GM19455 (cell line): ENCODE data around the gene METTL15.
"Not testable (repeated sequence)": the region's sequence is repeated elsewhere in the genome, so short reads cannot be mapped to it uniquely, and the experiment has no call there.

ENCODE experiments used
- ATAC-seq: cut with Tn5 transposase; IDR thresholded peaks from one replicate; pipeline ENCODE4 v1.9.1; 2021; ENCODE audit not compliant: unreplicated experiment

The METTL15 gene

DNA sequence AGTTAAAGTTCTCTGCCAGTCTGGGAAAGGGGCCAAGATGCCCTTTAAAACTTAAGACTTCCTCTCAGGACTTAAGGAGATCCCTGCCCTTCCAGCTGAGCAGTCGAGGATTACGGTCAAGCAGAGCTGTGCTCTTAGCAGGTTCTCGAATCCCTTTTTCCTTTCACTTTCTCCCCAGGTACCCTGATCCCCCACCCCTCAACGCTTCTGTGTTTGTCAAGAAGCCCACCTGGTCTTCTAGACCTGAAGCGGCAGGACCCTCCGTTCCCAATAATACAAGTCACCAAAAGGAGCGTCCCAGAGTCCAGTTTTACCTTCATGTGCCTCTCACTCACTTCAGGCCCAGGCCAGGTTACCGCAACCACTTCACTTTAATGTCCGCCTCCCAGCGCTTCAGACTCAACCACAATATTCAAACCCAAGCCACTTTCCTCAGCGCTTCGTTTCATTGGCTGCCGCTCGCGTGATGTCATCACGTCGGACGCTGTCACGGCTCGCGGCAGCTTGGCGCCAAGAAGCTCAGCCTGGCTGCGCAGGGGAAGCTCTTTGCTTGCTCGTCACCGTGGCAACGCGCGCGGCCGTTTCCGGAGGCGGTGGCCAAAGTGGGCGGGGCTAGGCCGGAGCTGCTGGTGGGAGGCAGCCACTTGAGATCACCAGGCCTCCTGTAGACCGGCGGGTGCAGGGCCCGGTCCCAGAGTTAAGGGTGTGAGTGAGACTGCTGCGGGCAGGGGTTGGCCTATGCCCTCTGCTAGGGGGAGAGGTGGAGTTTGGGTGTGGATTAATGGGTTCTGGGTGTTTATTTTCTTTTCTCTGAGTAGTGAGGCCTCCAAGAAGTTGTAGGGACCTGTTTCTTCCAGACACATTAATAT lies at the start of gene METTL15, which contains the start of gene KIF18A:
METTL15 (plus strand) TSS at position 639 of the 869 bp plus-strand sequence. CDS start 4,947 bp downstream, outside the sequence.
KIF18A (minus strand) TSS at position 407 of the 869 bp plus-strand sequence. CDS start 10,209 bp downstream, outside the sequence.
- peak; percentile 92 for ATAC-seq

DNA sequence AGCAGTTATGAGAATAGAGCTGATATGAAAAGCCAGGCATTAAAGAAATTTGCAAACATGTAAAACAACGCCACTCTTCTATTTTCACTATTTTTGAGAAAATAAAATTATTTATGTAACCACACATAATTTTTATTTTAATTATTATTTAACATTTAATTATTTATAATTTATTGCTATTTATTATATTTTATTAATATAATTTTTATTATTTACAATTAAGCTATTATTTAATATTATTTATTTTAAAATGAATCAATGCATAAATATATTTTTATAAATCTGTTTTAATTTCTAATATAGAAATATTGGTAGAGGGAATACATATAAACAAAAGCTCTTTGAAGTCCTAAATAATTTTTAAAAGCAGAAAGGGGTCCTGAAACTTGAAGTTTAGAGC lies 36.9 kb upstream of the METTL15 start:
- no peak for ATAC-seq

- ATAC-seq = no peak
Observed at GRCh38 chr11:28072321-28072720, 35.9 kb upstream of the METTL15 start.

- ATAC-seq = no peak
Observed at GRCh38 chr11:28077521-28077920, 30.7 kb upstream of the METTL15 start.

GRCh38 chr11:28083118-28083517 lies 25.1 kb upstream of the METTL15 start:
- no peak for ATAC-seq

DNA sequence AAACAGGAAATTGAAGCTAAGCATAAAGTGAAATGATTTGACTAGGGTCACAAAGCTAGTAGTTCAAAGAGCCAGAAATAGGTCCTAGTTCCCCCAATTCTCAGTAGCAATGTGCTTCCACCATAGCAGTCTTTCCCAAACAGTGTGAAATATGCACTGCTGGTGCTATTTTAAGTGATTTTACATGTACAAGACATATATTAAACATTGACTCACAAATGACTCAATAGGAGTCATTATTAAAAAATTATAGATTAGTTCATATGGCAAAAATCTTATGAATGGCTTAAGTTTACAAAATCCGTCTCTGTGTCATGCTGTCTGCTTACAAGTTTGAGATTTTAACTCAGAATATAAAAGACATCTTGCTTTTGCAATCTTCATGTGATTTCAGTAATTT lies 21.6 kb upstream of the METTL15 start:
- no peak for ATAC-seq

- ATAC-seq = not testable (repeated sequence)
Observed at GRCh38 chr11:28087192-28087591, 21.0 kb upstream of the METTL15 start.

GRCh38 chr11:28087693-28088092 lies 20.5 kb upstream of the METTL15 start:
- ATAC-seq = not testable (repeated sequence)

- ATAC-seq = no peak
Observed at GRCh38 chr11:28089378-28089777, 18.8 kb upstream of the METTL15 start.

GRCh38 chr11:28090052-28090749 lies 18.0 kb upstream of the METTL15 start:
- ATAC-seq = no peak

- no peak for ATAC-seq
Observed at GRCh38 chr11:28092786-28093185, 15.4 kb upstream of the METTL15 start.

DNA sequence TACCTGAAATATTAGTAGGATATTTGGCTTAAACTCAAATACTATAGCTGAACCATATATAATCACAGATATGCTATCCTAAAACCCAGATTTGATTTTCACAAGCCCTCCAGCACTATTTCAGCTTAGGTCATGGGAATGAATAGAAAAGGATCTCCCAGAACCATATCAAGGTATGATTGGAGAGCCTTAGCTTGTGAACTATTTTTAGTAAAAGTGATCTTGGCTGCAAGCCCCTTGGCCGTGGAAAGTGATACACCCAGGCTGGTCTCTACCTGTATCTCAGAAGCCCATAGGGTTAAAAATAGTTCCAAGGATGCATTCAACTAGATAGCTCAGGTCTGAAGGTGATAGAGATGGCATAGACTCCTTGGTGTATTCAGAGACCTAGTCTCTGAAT lies 9.9 kb upstream of the METTL15 start:
- ATAC-seq = no peak

- ATAC-seq = no peak
Observed at GRCh38 chr11:28099715-28100114, 8.5 kb upstream of the METTL15 start.

DNA sequence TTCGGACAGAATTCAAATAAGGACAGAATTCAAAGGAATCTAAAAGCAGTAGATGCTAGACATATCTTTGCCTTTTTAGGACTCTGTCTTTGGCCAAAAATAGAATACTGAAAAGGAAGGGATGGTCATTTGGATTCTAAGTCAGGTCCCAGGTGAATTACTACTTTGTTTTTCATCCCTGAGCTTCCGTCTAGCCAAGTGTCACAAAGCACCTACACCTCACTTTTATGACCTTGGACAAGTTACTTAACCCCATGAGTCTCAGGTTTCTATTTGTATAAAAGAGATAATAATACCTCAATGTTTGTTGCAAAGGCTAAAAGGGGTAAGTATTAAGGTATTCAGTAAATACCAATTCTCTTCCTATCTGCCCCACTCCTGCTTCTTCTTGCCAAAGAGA lies 7.5 kb upstream of the METTL15 start:
- no peak for ATAC-seq

DNA sequence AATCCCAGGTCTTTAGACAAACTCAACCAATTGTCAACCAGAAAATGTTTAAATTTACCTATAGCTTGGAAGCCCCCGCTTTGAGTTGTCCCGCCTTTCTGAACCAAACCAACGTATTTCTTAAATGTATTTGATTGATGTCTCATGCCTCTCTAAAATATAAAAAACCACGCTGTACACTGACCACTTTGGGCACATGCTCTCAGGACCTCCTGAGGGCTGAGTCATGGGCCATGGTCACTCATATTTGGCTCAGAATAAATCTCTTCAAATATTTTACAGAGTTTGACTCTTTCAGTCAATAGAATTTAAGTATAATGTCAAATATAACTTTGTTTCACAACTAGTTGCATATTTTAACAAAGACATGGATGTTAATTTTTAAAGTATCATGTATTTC lies 5.9 kb upstream of the METTL15 start:
- ATAC-seq = not testable (repeated sequence)

GRCh38 chr11:28104425-28104824 lies 3.8 kb upstream of the METTL15 start:
- no peak for ATAC-seq

- no peak for ATAC-seq
Observed at GRCh38 chr11:28104984-28105383, 3.2 kb upstream of the METTL15 start.

DNA sequence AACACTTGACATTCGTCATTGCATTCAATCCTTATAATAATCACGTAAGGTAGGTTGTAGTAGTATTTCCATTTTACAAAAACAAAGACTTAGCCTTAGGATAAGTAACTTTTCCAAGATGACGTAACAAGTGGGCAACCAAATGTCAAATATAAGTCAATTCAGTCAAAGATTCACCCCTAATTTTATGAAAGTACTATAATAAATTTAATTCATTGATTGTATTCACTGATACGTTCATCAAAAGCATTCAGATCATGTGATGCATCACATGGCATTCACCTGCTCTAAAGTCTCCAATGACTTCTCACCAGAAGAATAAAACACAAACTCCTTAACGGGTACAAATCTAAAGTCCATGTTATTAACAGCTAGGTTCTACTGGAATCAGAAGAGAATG lies 2.3 kb upstream of the METTL15 start:
- no peak for ATAC-seq

DNA sequence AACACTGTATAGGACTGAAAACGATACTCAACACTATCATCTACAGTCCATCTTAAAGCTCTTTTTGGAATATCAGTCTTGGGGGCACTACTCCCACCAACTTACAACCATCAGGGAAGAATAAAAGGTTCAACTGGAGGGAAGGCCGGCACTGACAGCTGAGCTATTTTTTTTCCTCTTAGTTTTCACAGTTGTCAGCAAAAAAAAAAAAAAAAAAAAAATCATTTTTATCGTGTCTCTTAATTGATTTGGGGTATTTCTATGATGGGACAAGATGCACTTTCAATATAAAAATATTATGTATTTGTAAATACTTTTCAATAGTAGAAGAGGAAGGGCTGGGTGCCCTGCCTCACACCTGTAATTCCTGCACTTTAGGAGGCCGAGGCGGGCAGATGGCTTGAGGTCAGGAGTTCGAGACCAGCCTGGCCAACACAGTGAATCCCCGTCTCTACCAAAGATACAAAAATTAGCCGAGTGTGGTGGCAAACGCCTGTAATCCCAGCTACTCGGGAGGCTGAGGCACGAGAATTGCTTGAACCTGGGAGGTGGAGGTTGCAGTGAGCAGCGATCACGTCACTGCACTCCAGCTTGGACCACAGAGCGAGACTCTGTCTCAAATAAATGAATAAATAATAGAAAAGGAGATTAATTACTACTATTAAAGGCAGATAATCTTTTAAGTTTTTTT lies 1.7 kb upstream of the METTL15 start:
- no peak for ATAC-seq

DNA sequence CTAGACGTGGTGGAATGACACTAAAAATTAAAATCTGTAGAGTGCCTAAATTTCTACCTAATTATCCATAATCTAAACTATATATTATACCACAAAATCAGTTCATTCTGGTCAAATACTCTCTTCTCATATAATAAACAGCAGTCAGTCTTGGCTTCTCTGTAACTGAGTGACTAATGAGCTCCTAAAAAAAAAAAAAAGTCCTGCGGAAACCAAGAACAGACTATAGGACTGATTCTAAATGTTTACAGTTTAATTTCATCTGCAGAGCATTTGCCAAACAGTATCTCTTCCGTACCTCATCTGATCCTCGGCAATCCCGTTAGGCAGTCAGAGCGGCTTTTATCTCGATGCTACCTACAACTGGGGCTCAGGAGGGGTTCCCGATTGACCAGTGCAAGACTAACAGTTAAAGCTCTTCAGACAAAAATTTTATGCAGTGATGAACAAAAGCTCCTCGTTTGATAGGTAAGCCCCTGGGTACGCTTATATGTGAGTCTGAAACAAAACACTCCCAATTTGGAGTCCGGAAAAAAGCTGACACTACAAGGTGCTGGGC lies 918 bp upstream of the METTL15 start:
- peak; percentile 1 for ATAC-seq

- ATAC-seq = no peak
Observed at GRCh38 chr11:28108958-28109357, 770 bp downstream of the METTL15 start.
